ENCODE results near the gene MATN4.

MATN4 gene

DNA sequence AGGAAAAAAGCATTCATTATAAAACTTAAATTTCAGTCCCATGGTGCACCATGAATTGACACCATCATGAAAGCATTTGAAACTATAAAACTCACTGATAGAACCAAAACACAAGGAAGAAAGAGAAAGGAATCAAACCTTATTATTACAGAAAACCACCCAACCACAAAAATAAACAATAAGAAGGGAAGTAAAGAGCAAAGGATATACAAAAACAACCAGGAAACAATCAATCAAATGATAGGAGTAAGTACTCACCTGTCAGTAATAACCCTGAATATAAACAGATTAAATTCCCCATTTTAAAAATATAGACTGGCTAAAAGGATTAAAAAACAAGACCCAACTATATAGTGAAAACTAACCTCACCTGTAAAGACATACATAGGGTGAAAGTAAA, 59.5 kb downstream of the MATN4 start:
- TF ChIP-seq, protein P1, sequence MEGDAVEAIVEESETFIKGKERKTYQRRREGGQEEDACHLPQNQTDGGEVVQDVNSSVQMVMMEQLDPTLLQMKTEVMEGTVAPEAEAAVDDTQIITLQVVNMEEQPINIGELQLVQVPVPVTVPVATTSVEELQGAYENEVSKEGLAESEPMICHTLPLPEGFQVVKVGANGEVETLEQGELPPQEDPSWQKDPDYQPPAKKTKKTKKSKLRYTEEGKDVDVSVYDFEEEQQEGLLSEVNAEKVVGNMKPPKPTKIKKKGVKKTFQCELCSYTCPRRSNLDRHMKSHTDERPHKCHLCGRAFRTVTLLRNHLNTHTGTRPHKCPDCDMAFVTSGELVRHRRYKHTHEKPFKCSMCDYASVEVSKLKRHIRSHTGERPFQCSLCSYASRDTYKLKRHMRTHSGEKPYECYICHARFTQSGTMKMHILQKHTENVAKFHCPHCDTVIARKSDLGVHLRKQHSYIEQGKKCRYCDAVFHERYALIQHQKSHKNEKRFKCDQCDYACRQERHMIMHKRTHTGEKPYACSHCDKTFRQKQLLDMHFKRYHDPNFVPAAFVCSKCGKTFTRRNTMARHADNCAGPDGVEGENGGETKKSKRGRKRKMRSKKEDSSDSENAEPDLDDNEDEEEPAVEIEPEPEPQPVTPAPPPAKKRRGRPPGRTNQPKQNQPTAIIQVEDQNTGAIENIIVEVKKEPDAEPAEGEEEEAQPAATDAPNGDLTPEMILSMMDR (conservative IDR thresholded peaks at IDR 0.05; ENCODE audit: low read depth, low read length): no peak
- H3K4me3 ChIP-seq (ENCODE audit: low read length): no peak overlapping the region
- DNase-seq (ENCODE audit: low read depth): no peak

DNA sequence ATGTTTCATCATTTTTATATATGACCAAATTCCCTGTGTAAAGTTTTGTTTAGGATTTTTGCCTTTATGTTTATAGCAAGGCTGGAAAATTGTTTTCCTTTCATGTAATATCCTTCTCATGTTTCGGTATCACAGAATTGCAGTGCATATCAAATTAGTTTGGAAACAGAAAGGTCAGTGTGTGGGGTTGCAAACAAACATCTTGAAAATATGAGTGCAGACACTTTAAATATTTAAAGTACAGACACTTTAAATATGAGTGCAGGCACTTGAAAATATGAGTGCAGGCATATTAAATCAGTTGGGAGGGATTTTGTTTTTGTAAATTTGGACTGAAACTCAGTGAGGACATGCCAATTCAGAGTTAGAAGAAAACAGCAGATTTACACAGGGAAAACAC, 60.2 kb downstream of the MATN4 start:
- no peak overlapping the region for H3K4me3 ChIP-seq (ENCODE audit: low read length)
- TF ChIP-seq, protein P1 (conservative IDR thresholded peaks at IDR 0.05; ENCODE audit: low read depth, low read length): no peak
- no peak for DNase-seq (ENCODE audit: low read depth)

DNA sequence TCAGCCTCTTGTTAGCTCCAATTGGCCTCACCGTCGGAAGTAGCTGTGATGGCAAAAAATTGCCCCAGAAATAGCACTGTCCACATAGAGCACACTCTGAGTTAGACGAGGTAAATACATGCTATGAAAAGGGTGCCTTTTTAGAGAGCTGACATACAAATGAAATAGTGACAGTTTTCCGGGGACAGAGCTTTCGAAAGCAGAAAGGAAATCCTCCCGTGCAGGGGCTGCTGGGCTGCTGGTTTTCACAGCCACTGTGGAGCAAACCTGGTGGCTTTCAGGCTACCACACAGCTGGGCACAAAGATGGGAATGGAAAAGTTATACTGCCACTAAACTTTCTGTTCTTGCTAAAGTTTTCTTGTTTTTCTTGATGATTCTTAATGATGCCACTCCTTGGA, 62.0 kb downstream of the MATN4 start:
- no peak overlapping the region for H3K4me3 ChIP-seq (ENCODE audit: low read length)
- TF ChIP-seq, protein P1 (conservative IDR thresholded peaks at IDR 0.05; ENCODE audit: low read depth, low read length): no peak
- DNase-seq (ENCODE audit: low read depth): no peak

Measured in retinal pigment epithelial cell (primary cell).